Spleen (tissue), 7 donors: ENCODE measurements around the gene RNF114.

Experiments
- POLR2A ChIP-seq, 3 donors: fragments of 450-650 bp; IDR thresholded peaks; one replicate each; pipeline ENCODE4 v1.5.1; 2017; ENCODE audit warnings: antibody characterized with exemption in 3 of 3, mild to moderate bottlenecking in 1 of 3
- POLR2AphosphoS5 ChIP-seq, 3 donors: sonication (generic); formaldehyde crosslinking; IDR thresholded peaks; one replicate each; pipeline ENCODE4 v1.5.1; 2017; ENCODE audit warnings: antibody characterized with exemption in 3 of 3
- TF ChIP-seq, protein P1 (sequence below), 11 experiments: fragments of 200-600 bp in 7 of 11; fragments of 450-650 bp in 4 of 11; sonication (generic) in 4 of 11; IDR thresholded peaks in 8 of 11; conservative IDR thresholded peaks in 3 of 11; 1 replicate in 7 of 11; 2 replicates in 4 of 11; pipeline versions ENCODE4 v1.4.0 to v1.8.0; 2016 to 2021; ENCODE audit warnings: antibody characterized with exemption in 11 of 11, inconsistent platforms in 4 of 11, mild to moderate bottlenecking in 1 of 11
- donor health status: DM: no; HTN: no; CAD: no; lungs with moderate emphysema.
- donor health status: DM: no; HTN: no; CAD: no.
- donor health status: DM: no; HTN: no; CAD: no.

DNA sequence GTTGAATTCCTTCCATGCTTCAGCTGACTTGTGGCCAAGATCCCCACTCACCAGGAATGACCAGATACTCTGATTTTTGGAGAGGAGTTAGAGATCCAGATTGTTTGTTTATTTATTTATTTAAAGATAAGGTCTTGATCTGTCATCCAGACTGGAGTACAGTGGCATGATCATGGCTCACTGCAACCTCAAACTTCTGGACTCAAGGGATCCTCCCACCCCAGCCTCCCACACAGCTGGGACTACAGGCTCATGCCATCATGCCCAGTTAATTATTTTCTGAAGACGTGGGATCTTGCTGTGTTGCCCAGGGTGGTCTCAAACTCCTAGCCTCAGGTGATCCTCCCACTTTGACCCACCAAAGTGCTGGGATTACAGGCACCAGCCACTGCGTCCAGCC is 16.7 kb upstream of the RNF114 start:
- TF ChIP-seq, protein P1, sequence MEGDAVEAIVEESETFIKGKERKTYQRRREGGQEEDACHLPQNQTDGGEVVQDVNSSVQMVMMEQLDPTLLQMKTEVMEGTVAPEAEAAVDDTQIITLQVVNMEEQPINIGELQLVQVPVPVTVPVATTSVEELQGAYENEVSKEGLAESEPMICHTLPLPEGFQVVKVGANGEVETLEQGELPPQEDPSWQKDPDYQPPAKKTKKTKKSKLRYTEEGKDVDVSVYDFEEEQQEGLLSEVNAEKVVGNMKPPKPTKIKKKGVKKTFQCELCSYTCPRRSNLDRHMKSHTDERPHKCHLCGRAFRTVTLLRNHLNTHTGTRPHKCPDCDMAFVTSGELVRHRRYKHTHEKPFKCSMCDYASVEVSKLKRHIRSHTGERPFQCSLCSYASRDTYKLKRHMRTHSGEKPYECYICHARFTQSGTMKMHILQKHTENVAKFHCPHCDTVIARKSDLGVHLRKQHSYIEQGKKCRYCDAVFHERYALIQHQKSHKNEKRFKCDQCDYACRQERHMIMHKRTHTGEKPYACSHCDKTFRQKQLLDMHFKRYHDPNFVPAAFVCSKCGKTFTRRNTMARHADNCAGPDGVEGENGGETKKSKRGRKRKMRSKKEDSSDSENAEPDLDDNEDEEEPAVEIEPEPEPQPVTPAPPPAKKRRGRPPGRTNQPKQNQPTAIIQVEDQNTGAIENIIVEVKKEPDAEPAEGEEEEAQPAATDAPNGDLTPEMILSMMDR (IDR thresholded peaks at IDR 0.05 in 8 of 11, conservative IDR thresholded peaks at IDR 0.05 in 3 of 11) = no peak
- TF ChIP-seq POLR2A (IDR thresholded peaks at IDR 0.05) (no peak), POLR2AphosphoS5 (IDR thresholded peaks at IDR 0.05) (no peak)
